IMR-90 (cell line): ENCODE data around the gene SVIL. TPM values are rescaled to one million over a fixed set of nuclear protein-coding genes. Genes with fewer than 3 reads are reported as not detected.

Source experiments
- ATAC-seq: fragments of 200-7000 bp; cut with Tn5 transposase; 2 replicates; pipeline ENCODE4 v1.9.1; 2020; ENCODE audit warnings: low read depth, mild to moderate bottlenecking, moderate library complexity
- BruUV-seq: library from RNA; stranded (reverse); fragments of 400-500 nt; replicated peaks from 2 replicates; lab custom pipeline; 2021; lab: Mats Ljungman, UMichigan
- CTCF ChIA-PET: fragments of 300-600 bp; formaldehyde crosslinking; extraction: SDS; loops from one replicate; lab custom pipeline; 2021; ENCODE audit warnings: antibody characterized with exemption; lab: Yijun Ruan, JAX
- POLR2A ChIA-PET: fragments of 300-600 bp; sonication (Branson Sonifier 250); formaldehyde crosslinking; loops from one replicate; lab custom pipeline; 2022; ENCODE audit warnings: antibody characterized with exemption; ENCODE audit not compliant: unreplicated experiment; lab: Charles Lee
- DNase-seq: peaks from one replicate; pipeline ENCODE4 v3.0.0; 2013
- H2AFZ ChIP-seq: replicated peaks from 2 replicates; pipeline ENCODE3; 2013; ENCODE audit warnings: low read length, mild to moderate bottlenecking; ENCODE audit not compliant: poor library complexity
- H2AK5ac ChIP-seq: 2 replicates; pipeline ENCODE4 v1.6.1; 2013; ENCODE audit warnings: low read depth, low read length, inconsistent platforms
- H2AK9ac ChIP-seq: replicated peaks from 2 replicates; pipeline ENCODE3; 2013; ENCODE audit warnings: mild to moderate bottlenecking, low read depth, low read length, moderate library complexity; ENCODE audit not compliant: poor library complexity
- H2BK120ac ChIP-seq: 2 replicates; pipeline ENCODE4 v1.6.1; 2013; ENCODE audit warnings: low read depth, low read length, inconsistent platforms
- H2BK15ac ChIP-seq: 3 replicates; pipeline ENCODE4 v1.6.1; 2013; ENCODE audit warnings: low read depth, low read length, inconsistent platforms
- H2BK20ac ChIP-seq: 2 replicates; pipeline ENCODE4 v1.6.1; 2013; ENCODE audit warnings: low read depth, mild to moderate bottlenecking, inconsistent platforms, low read length, moderate library complexity
- H2BK5ac ChIP-seq: 2 replicates; pipeline ENCODE4 v1.6.1; 2013; ENCODE audit warnings: mild to moderate bottlenecking, low read depth, low read length, inconsistent platforms; ENCODE audit not compliant: poor library complexity, severe bottlenecking
- H3K14ac ChIP-seq: replicated peaks from 2 replicates; pipeline ENCODE4 v1.6.1; 2013; ENCODE audit warnings: low read depth, low read length, inconsistent platforms
- H3K18ac ChIP-seq: 2 replicates; pipeline ENCODE4 v1.6.1; 2013; ENCODE audit warnings: low read depth, low read length, control low read depth
- H3K23ac ChIP-seq: 2 replicates; pipeline ENCODE4 v1.6.1; 2013; ENCODE audit warnings: low read depth, low read length, inconsistent platforms
- H3K27ac ChIP-seq: 2 replicates; pipeline ENCODE4 v1.5.1; 2013; ENCODE audit warnings: mild to moderate bottlenecking, control low read depth, low read length; ENCODE audit not compliant: insufficient read depth
- H3K27me3 ChIP-seq: 2 replicates; pipeline ENCODE4 v1.6.1; 2013; ENCODE audit warnings: low read length; ENCODE audit not compliant: control insufficient read depth, insufficient read depth
- H3K36me3 ChIP-seq: 2 replicates; pipeline ENCODE4 v1.6.1; 2013; ENCODE audit warnings: low read length, mixed read lengths; ENCODE audit not compliant: control insufficient read depth, insufficient read depth
- H3K4ac ChIP-seq: 2 replicates; pipeline ENCODE4 v1.6.1; 2013; ENCODE audit warnings: low read depth, low read length, inconsistent platforms
- H3K4me1 ChIP-seq: 2 replicates; pipeline ENCODE4 v1.6.1; 2013; ENCODE audit warnings: low read length, mixed read lengths; ENCODE audit not compliant: control insufficient read depth, insufficient read depth
- H3K4me2 ChIP-seq: 2 replicates; pipeline ENCODE4 v1.6.1; 2013; ENCODE audit warnings: low read depth, mild to moderate bottlenecking, control low read depth, low read length, moderate library complexity
- H3K4me3 ChIP-seq: 2 replicates; pipeline ENCODE4 v1.5.1; 2013; ENCODE audit warnings: low read depth, mild to moderate bottlenecking, control low read depth, low read length, moderate library complexity; ENCODE audit not compliant: insufficient read depth
- H3K56ac ChIP-seq: 2 replicates; pipeline ENCODE4 v1.6.1; 2013; ENCODE audit warnings: low read length, inconsistent platforms; ENCODE audit not compliant: insufficient read depth; ENCODE audit errors: extremely low read depth
- H3K79me1 ChIP-seq, 2 experiments: 2 replicates each; pipeline ENCODE4 v1.6.1; 2013; ENCODE audit warnings: low read length in 2 of 2, inconsistent platforms in 1 of 2, low read depth in 1 of 2
- H3K9ac ChIP-seq: 2 replicates; pipeline ENCODE4 v1.6.1; 2013; ENCODE audit warnings: low read depth, low read length, control low read depth
- H3K9me1 ChIP-seq: 2 replicates; pipeline ENCODE4 v1.6.1; 2013; ENCODE audit warnings: low read length, inconsistent platforms; ENCODE audit not compliant: insufficient read depth
- H3K9me3 ChIP-seq: 2 replicates; pipeline ENCODE4 v1.6.1; 2013; ENCODE audit warnings: low read length; ENCODE audit not compliant: control insufficient read depth, insufficient read depth
- H4K20me1 ChIP-seq: 2 replicates; pipeline ENCODE4 v1.6.1; 2013; ENCODE audit warnings: low read length, inconsistent platforms; ENCODE audit not compliant: insufficient read depth
- H4K5ac ChIP-seq: 2 replicates; pipeline ENCODE4 v1.6.1; 2013; ENCODE audit warnings: mild to moderate bottlenecking, low read depth, low read length, control low read depth
- H4K8ac ChIP-seq, 2 experiments: 2 replicates each; pipeline ENCODE4 v1.6.1; 2013; ENCODE audit warnings: low read depth in 2 of 2, low read length in 2 of 2, control low read depth in 1 of 2, inconsistent platforms in 1 of 2
- H4K91ac ChIP-seq: 2 replicates; pipeline ENCODE4 v1.6.1; 2013; ENCODE audit warnings: low read depth, low read length, inconsistent platforms; ENCODE audit not compliant: insufficient read depth
- CEBPB ChIP-seq: IDR thresholded peaks from 2 replicates; pipeline ENCODE4 v1.6.1; 2012; ENCODE audit warnings: low read depth, low read length, improper control_type of control experiment
- CHD1 ChIP-seq: IDR thresholded peaks from 2 replicates; pipeline ENCODE4 v1.6.1; 2012; ENCODE audit warnings: low read depth, low read length, improper control_type of control experiment
- ELK1 ChIP-seq: fragments of 150-350 bp; IDR thresholded peaks from 2 replicates; pipeline ENCODE4 v1.6.1; 2016; ENCODE audit warnings: low read depth, mild to moderate bottlenecking, low read length, moderate library complexity, borderline replicate concordance
- FOS ChIP-seq: fragments of 150-350 bp; IDR thresholded peaks from 2 replicates; pipeline ENCODE4 v1.6.1; 2016; ENCODE audit warnings: low read depth, low read length
- MAFK ChIP-seq: IDR thresholded peaks from 2 replicates; pipeline ENCODE4 v1.6.1; 2012; ENCODE audit warnings: low read depth, low read length, improper control_type of control experiment
- MXI1 ChIP-seq: IDR thresholded peaks from 2 replicates; pipeline ENCODE4 v1.6.1; 2012; ENCODE audit warnings: low read depth, mild to moderate bottlenecking, low read length, moderate library complexity, borderline replicate concordance
- NFE2L2 ChIP-seq: fragments of 150-350 bp; IDR thresholded peaks from 2 replicates; pipeline ENCODE4 v1.6.1; 2016; ENCODE audit warnings: low read depth, mild to moderate bottlenecking, low read length
- RAD21 ChIP-seq: IDR thresholded peaks from 2 replicates; pipeline ENCODE4 v1.6.1; 2012; ENCODE audit warnings: low read length, improper control_type of control experiment
- RCOR1 ChIP-seq: IDR thresholded peaks from 2 replicates; pipeline ENCODE4 v1.6.1; 2012; ENCODE audit warnings: mild to moderate bottlenecking, low read length, improper control_type of control experiment; ENCODE audit not compliant: insufficient replicate concordance
- RFX5 ChIP-seq: IDR thresholded peaks from 2 replicates; pipeline ENCODE4 v1.8.0; 2012; ENCODE audit warnings: low read depth, mild to moderate bottlenecking, low read length, moderate library complexity
- SMC3 ChIP-seq: fragments of 150-350 bp; IDR thresholded peaks from 2 replicates; pipeline ENCODE4 v1.6.1; 2016; ENCODE audit warnings: low read depth, mild to moderate bottlenecking, antibody characterized with exemption, low read length, moderate library complexity
- WGBS, 2 experiments: methylation state at CpG; one replicate each; pipeline versions ENCODE4 v1.1.5 to v1.1.7; 2013; ENCODE audit warnings: missing lambda C conversion rate in 2 of 2; ENCODE audit not compliant: insufficient read length in 1 of 2; ENCODE audit errors: extremely low coverage in 2 of 2; 5-methylcytosine and 5-hydroxymethylcytosine counted together
- dilution Hi-C: fragments of 300-500 bp; cut with HindIII; formaldehyde crosslinking; loops from one replicate; pipeline ENCODE4 v1.14.3; 2018; ENCODE audit warnings: low sequenced_read_pairs; ENCODE audit not compliant: unreplicated experiment
- in situ Hi-C: fragments of 300-500 bp; cut with MboI; formaldehyde crosslinking; loops from 3 replicates; pipeline ENCODE4 v1.14.3; 2019; ENCODE audit warnings: low sequenced_read_pairs, inconsistent platforms, mixed read lengths
- intact Hi-C: fragments of 100-400 bp; cut with micrococcal nuclease; formaldehyde crosslinking; loops from 2 replicates; pipeline ENCODE4 v1.10.0; 2022
- polyA plus RNA-seq, 3 experiments: library from polyadenylated mRNA; depleted of rRNA; stranded (reverse); fragments of >200 nt; gene quantifications; 2 replicates each; pipeline ENCODE4 v1.2.3, GENCODE V29; 2012; ENCODE audit warnings: low replicate concordance in 1 of 3
- total RNA-seq: library from RNA; depleted of rRNA; stranded (reverse); fragments of >200 nt; gene quantifications from 2 replicates; pipeline ENCODE4 v1.2.3, GENCODE V29; 2012

Gene SVIL
- total and polyA plus RNA-seq, 2 of the 4 experiments (the other 2 are of a cell fraction): 11.5 to 11.6 TPM

GRCh38 chr10:29450405-29450804 is 184.4 kb downstream of the SVIL start:
- Histone ChIP-seq H3K18ac (no peak overlapping the region), H3K9me3 (no peaks in the 10 kb centered on the region), H2BK5ac (no peak overlapping the region), H3K23ac (no peak overlapping the region), H3K4me3 (no peak overlapping the region), H2BK20ac (no peak overlapping the region), H3K36me3 (peaks cover 8% of the 10 kb centered on the region), H3K4ac (no peak overlapping the region), H2AK9ac (no peak overlapping the region), H2AFZ (no peak overlapping the region), H4K5ac (no peak overlapping the region), H3K9me1 (0 out of 2 replicates have a peak, but pooled peaks cover 4% of the 10 kb centered on the region), H2BK15ac (no peak overlapping the region), H3K79me1 (peaks cover 20 to 68% of the 10 kb centered on the region in 2 experiments), H3K9ac (no peak overlapping the region), H3K56ac (no peak overlapping the region), H2BK120ac (no peak overlapping the region), H3K27ac (no peak overlapping the region), H3K27me3 (no peaks in the 10 kb centered on the region), H3K4me1 (peaks cover 5% of the 10 kb centered on the region; the same call in 1 of the 2 replicates), H4K20me1 (peaks cover 21% of the 10 kb centered on the region), H2AK5ac (no peak overlapping the region), H3K14ac (no peak overlapping the region), H4K91ac (no peak overlapping the region), H4K8ac (no peak overlapping the region), H3K4me2 (no peak overlapping the region)
- no TSS peak for BruUV-seq
- CTCF ChIA-PET: no interaction called here
- ATAC-seq (no peak), DNase-seq (no peak)
- POLR2A ChIA-PET: no interaction called here
- no CpG with 5 or more reads among the region's 6 CpGs for WGBS, 2 experiments
- intact Hi-C loops (no loop called here), dilution Hi-C loops (no loop called here), in situ Hi-C loops (no loop called here)
- TF ChIP-seq RAD21 (no peak), CHD1 (no peak), NFE2L2 (no peak), RFX5 (no peak), RCOR1 (no peak), CEBPB (no peak), MXI1 (no peak), ELK1 (no peak), SMC3 (no peak), MAFK (no peak), FOS (no peak)
